Fibroblast of upper back skin (primary cell): ENCODE results near the gene RIMBP2.

ENCODE experiments used
- DNase-seq: peaks from one replicate; pipeline ENCODE4 v3.0.0-alpha.2; 2013

The RIMBP2 gene

DNA sequence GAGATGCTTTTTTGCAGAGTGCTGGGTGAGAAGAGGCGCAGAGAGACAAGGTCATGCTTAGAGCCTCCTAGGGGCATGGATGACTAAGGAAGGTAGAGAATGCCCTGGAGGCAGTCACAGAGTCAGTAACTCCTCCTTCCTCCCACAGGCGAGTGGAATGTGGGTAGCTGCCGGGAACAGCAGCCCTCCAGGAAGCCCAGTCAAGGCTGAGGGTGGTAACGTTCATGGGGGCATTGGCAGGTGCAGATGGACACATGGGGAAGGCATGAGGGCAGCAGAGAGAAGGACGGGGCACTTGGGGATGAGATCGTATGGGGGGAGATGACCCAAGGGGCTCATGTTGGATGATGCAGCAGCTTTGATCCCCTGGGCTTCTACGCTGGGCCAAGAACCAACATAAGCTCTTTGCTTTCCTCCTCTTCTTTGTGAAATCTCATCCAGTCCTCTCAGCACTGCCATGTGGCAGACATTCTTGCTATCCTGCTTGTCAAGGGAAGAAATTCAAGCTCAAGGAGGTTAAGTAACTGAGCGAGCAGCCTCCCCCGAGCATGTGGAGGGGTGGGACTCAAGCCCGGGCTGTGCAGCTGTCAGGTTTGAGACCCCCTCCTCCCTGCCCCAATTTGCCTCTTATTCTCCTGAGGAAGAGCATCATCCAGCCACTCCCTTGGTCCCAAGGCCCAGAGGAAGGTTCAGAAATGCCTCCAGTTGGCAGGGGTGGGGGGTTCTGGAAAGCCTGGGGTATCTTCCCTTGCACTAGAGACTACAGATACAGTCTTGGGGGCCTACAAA lies 190.5 kb downstream of the RIMBP2 start:
- no peak for DNase-seq

DNA sequence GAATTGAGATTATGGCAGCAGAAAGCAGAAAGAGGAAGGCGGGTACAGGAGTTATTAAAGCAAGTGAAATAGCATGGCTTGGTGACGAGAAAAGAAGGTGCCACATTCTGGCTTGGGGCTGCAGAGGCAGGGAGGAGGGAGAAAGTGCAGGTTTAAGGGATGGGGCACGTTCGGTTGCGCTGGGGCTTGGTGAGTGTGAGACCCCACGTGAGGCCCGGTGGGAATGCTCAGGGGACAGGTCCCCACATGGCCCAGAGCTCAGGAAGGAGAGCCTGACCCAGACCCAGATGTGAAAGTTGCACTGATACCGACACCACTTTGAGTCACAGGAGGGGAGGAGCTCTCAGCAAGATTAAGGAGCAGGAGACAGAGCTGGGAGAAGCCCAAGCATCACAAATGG lies 191.3 kb downstream of the RIMBP2 start:
- DNase-seq: no peak

DNA sequence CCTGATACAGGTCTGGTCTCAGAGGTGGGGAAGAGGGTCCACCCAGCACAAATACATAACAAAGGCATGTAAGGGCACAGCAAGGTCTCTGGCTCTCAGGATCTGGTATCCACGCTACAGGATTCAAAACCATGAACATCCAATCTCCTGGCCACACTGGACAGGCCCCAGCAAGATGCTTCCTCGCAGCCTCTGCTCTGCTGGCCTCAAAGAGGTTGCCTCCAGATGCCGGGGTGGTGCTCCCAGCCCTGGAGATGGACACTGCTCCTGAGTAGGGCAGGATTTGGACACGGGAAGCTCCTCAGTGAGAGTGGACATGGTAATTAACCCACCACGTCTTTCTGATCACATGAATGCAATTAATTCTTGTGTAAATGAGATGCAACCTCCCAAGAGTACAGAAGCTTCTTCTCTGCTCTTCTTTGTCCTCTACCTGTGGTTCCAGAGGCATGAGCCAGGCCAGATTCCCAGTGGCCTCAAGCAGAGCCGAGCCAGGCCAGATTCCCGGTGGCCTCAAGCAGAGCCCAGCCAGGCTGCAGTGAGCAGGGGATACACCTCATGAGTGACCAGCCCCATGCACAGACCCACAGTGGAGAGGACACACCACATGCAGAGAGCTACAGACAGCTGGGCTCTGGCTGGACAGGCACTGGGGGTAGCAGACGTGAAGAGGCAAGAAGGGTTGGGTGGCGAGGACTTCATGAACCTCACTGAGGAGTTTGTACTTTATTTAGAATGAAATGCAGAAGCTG lies 192.1 kb downstream of the RIMBP2 start:
- DNase-seq: no peak

DNA sequence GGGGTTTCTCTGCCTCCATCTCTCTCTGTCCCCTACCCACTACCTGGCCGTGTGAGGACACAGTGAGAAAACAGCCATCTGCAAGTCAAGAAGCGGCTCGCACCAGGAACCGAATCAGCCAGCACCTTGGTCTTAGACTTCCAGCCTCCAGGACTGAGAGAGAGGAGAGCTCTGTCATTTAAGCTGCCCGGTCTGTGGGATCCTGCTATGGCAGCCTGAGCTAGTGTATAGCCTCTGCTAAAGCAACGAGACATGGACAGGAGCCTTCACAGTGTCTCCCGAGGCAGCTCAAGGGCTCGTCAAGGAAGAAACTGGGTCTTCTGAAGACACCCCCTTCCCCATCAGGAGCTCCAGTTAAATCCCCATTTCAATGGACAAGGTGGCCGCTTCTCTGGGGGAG lies 192.9 kb downstream of the RIMBP2 start:
- DNase-seq: no peak

DNA sequence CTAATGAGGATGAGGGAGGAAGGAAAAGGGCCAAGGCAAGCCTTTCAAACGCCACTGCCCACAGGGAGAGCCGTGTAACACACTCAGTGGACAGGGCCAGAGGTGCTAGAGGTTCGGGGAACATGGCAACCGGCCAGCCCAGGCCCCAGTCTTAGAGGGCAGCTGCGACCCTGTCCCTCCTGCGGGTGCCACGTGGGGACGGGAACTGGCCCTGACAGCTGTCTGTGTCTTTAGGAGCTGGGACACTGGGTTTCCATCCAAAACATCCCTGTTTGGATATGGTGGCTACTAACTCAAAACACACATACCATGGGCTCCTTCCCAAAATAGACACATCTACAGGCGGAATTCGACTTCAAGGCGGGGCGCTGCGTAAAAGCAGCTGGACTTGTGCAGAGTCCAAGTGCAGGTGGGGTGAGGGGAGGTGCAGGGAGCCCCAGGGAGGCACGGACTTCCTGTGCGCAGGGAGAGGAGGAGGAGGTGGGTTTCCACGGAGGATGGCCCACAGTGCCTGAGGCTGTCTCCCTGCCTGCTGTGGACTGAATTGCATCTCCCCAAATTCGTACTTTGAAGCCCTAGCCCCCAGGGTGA lies 193.8 kb downstream of the RIMBP2 start:
- no peak for DNase-seq

DNA sequence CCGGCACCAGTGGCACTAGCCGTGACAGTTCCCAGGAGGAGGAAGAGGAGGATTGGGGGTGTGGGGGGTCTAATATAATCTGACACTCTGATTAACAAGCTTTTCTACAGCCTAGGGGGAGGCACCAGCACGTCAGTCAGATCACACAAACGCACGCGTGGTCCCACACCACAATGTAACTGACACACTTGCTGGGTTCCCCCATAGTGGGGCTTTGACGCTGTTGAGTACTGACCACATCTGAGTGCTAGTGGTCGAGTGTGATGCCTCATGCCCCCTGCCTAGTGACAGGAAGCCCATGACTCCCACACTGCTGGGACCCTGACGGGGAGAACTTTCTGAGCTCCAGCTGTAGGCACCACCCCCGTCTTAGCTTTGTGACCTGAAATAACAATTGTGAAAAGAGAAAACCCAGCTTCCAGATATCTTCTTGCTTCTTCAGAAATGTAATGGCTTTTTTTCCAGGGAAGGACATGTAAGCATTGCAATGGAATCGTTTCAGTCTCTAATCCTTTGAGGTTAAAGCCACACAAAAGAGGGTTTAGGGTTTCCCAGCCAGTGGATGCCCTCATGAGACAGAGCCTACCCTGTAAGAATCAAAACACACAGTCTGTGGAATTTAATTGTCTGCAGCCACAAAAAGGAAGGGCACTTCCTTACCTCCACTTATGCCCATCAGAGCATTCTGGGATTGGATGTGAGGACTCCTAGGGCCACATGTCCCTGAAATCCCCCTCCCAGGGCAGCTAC lies 194.5 kb downstream of the RIMBP2 start:
- DNase-seq: no peak

DNA sequence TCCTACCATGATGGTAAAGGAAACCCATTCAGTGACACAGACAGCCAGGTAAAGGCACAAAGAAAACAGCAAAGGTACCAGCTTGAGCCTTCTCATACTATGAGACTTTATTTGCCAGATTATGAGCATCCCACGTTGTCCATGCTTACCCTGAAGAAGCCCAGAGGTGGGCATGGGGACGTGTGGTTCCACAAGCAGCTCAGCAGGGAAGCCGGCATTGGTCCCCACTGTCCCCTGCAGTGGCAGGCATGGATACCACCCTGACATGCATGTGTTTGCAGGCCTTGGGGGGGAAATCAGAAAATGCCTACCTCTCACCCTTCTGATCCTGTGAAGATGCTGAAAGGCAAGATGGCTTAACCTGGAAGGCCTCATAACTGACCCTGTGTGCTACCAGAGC lies 195.3 kb downstream of the RIMBP2 start:
- no peak for DNase-seq

DNA sequence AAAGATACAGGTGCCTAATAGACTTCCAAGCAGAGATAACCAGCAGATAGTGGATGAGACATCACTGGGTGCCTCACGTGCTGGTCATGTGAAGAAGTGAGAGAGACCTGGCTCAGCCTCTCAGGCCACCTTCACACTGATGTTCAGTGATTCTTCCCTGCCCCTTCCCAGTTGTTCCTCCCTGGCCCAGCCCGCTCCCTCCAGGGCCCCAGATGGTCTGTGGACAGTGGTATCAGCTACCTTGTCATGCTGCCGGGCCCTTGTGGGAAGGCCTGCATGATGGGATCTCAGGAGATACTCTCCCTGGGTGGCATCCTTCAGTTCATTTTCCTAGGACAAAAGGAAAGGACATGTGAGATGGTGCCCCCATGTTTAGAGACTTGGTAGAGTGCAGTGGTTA lies 198.5 kb downstream of the RIMBP2 start:
- DNase-seq: no peak

DNA sequence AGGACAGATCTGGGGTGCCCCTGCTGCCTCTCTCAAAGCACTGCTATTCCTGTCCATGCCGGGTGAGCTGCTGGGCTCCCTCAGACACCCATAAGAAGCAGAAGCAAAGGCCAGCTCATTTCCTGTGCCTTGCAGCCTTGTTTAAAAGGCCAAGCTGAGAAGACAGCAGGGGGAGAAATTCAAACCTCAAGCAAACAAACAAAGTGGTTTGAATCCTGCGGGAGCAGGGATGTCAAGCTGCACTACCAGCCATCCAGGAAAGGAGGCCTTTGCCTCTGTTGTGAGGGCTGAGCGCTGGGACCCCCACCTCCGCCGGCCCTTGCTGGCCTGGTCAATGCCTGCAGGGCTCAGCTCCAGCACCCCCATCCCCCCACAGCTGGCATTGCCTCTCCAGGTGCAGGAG lies 201.9 kb downstream of the RIMBP2 start:
- no peak for DNase-seq

DNA sequence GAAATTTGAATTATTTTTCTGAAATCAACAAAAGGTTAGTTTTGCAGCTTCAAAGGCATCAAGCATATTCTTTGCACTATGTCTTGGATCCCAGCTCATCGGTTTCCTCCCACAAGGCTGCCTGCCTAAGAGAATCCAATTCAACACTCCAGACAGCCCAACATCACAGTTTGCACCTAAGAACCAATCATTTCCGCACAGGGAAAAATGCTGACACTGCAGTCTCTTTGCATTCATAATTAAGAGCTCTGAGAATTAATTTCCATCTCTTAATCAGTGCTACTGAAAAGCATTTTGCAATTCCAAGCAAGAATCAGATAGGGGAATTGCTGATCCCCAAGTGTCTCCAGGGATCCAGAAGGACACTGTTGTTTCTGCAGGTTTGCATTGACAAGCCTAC lies 202.5 kb downstream of the RIMBP2 start:
- DNase-seq: no peak

DNA sequence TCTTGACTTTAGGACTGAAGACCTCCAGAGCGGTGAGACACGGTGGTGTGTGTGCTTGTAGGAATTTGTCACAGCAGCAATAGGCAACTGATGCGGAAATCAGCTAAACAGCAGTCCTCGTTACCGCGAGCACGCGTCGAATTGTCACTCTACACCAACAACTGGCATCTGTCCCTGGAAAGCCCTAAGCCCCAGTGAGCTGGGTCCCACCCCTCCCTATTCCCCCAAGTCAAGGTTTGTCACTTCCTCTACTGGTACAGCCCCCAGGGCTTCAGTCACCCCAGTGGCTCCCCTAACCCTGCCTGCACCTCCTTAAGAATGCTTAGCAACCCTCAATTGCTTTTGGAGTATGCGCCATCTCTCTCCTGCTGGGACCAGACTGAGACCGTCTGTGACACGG lies 204.8 kb downstream of the RIMBP2 start:
- DNase-seq: no peak

DNA sequence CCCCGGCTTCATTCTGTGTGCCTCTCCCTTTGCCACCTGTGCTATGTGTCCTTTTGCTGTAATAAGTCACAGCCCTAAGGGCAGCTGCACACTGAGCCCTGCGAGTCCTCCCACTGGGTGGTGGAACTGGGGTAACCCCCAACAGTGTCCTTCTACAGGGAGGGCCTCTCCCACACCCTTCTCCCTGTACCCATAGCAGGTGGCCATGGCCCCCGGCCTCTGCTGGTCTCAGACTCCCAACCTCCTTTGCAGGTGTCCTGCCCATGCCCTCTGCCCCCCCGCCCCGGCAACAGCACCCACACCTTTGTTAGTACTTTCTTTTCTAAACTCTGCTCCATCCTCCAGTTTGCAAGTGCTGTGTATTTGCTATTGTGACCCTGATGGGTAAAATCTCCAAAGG lies 206.6 kb downstream of the RIMBP2 start:
- no peak for DNase-seq

DNA sequence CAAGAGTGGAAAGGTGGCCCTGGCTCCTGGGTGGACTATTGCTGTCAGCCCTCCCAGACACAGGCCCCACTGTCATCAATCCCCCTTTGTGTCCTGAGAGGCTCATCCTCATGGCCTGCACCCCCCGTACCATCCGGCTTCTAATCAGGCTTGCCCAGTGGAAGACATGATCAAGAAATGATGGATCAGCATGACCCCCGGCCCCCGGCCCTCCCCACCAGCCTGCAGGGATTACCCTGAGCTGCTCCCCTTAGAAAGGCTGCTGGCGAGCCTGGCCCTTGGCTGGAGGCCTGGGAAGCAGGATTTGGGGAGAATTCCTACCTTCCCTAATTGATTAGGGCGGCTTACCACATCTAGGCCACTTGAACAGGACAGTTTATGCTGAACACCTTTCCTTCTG lies 207.3 kb downstream of the RIMBP2 start:
- no peak for DNase-seq

DNA sequence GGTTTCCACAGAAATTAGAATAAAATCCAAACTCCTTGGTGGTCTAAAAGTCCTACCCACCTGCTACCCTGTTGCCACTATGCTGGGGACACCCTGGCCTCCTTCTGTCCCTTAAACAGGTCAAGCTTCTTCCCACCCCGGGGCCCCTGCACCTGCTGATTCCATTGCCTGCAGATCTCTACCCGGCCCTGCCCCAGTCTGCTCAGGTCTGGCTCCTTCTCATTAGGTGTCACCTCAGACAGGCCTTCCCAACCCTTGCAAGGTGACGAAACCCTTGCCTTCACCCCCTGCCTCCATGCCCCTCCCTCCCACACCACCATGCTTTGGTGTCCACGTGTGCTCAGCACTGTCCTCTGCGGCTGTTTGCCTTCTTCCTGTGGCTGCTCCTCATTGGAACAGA lies 207.8 kb downstream of the RIMBP2 start:
- no peak for DNase-seq

DNA sequence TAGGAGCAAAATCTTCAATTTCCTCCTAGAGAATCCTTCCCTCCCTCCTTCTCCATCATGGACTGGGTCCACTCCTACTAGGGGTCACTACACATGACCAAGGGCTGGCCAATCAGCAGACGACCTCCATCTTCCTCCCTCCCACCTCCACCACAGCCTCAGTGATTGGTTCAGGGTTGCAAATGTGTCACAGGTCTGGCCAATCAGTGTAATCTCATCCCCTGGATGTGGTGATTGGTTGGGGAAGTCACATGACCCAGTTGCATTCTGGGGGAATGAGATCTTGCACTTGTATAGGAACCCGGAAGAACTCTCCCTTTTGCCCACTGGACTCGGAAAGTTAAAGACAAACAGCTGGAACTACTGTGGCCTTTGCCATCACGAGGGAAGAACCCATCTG lies 209.3 kb downstream of the RIMBP2 start:
- DNase-seq: no peak

DNA sequence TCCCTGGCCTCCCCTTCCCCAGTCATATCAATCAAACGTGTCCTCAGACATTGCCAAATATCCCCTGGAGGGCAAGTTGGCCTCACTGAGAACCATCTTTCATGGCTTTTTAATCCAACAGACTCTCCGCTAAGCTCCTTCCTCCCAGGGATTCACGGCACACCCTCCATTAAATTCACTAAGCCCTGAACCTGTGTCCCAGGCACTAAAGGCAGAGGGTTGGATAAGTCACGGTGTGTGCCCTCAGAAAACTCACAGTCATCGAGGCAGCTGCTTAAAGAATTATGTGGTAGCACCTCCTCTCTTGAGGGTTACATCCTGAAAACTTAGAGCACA lies 211.3 kb downstream of the RIMBP2 start:
- DNase-seq: no peak

DNA sequence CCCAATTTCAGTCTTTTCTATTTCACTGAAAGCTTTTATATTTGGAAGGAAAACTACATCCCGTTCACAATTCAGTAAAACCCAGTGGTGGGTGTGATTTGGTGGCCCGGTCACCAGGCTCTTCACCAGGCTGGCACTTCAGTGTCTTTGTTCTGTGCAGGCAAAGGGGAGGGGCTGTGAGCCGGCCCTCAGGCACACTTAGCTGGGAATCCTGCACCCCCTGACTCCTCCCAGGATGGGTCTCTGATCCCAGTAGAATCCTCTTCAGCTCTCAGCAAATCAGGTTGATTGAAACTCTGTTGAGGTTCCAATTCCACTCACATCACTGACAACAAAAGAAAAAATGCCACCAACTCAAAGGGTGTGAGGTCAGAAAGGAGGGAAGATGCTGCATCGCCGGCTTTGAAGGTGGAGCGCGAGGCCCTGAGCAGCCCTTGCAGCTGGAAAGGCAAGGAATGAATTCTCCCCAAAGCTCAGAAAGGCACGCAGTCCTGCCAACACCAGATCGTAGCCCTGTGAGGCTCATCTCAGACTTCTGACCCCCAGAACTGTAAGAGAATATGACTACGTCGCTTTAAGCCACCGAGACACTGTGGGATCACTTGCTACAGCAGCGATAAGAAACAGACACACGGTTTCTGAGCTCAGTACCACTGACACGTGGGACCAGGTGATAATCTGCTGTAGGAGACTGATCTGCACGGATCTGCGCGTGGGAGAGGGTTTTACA lies 211.8 kb downstream of the RIMBP2 start:
- DNase-seq: no peak

DNA sequence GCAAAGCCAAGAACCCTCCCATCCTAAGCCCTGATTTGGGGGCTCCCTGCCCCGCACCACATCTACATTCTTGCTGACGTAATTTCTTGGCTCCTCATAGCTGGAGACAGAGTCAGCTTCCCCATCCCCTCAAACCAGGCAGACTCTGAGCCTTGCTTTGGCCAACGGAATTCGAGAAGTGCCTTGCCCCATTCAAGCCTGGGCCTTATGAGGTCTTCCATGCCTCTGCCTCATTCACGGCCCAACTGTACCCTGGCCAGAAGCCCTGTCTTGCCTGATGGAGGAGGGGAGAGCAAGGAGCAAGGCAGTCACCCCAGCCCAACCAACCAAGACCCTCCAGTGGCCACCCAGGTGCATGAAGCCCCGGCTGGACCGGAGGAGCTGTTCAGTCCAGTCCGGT lies 214.3 kb downstream of the RIMBP2 start:
- no peak for DNase-seq

DNA sequence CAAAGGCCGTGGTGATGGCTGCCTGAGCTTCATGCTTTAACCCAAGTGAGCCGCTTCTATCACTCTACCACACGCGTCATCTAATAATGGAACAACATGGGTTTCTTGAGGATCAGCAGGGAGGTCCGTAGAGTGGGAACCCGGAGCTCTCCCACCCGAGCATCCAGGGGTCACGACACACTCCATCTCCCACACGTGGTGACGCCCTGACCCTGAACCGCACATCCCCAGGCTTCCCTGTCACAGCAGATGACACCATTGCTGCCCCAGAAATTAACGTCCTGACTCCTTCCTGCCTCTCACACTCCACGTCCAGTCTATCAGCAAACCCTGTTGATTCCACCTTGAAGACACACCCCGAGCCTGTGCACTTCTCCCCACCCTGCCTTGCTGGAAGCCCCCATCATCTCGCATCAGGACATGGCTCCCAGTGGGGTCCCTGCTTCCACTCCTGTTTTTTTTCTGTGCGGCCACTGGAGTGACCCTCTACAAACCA lies 215.2 kb downstream of the RIMBP2 start:
- no peak for DNase-seq

DNA sequence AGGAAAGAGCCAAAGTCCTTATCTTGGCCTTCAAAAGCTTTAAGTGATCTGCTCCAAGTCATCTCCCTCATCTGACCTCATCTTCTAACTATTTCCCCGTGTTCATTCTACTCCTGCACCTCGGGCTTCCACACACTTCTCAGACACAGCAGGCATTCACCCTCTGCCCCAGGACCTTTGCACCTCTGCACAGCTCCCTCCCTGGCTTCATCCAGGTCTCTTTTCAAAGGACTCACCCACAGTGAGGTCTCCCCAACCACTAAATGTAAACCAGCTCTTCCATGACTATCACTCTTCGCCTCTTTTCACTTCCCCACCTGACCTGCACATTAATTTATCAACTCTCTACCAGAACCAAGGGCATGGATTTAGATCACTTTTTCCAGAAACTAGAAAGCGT lies 216.6 kb downstream of the RIMBP2 start:
- DNase-seq: no peak

DNA sequence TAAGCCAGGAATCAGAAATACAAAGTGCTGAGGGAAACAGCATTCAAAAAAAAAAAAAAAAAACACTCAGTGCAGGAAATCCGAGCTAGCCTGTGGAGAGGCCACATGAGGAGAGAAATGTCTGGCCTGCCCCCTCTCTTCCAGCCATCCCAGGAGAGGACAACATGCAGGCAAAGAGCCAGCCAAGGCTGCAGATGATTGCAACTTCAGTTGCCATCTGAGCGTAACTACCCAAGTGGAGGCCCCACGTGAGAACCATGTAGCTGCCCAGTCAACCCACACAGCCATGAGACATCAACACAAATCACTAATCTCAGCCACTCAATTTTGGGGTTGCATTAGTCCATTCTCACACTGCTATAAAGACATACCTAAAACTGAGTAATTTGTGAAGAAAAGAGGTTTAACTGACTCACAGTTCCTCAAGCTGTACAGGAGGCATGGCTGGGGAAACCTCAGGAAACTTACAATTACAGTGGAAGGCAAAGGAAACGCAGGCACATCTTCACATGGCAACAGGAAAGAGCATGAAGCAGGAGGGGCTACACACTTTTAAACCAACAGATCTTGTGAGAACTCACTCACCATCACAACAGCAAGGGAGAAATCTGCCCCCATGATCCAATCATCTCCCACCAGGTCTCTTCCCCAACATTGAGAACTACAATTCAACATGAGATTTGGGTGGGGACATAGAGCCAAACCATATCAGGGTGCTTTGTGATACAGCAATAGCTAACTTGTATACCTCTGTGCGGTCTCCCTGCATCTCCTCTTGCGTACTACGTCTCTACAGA lies 217.3 kb downstream of the RIMBP2 start:
- no peak for DNase-seq

DNA sequence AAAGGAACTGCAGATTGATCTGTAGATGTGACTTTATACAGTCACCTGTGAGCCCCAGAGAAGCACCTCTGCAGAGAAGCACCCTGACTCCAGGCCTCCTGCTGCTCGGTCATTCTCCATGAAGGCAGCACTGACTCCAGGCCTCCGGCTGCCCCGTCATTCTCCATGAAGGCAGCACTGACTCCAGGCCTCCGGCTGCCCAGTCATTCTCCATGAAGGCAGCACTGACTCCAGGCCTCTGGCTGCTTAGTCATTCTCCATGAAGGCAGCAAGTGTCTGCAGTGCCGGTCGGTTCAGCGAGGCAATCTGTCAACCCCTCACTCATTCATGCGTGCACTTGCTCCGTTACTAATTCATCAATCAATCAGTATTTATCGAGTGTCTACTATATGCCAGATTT lies 218.1 kb downstream of the RIMBP2 start:
- no peak for DNase-seq
